Measurements from ENCODE around the gene ORMDL1. TPM values are rescaled to one million over a fixed set of nuclear protein-coding genes. Genes with fewer than 3 reads are reported as not detected.
A peak's percentile ranks its signal among the peaks of the same experiment; 100 is the strongest.

Gene ORMDL1
- total and polyA plus RNA-seq, 2 of the 4 experiments (the other 2 are of a cell fraction), result 35.8 to 66.8 TPM

DNA sequence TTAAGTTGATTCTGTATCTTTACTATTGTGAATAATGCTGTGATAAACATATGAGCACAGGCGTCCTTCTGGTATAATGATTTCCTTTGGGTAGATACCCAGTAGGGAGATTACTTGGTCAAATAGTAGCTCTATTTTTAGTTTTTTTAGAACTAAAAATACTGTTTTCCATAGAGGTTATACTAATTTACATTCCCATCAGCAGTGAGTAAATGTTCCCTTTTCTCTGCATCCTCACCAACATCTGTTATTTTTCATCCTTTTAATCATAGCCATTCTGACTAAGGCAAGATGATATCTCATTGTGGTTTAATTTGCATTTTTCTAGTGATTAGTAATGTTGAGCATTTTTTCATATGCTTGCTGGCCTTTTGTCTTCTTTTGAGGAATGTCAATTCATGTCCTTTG lies 35.2 kb upstream of the ORMDL1 start:
- H4K8ac ChIP-seq (ENCODE audit: low read depth in 2 of 2, low read length in 2 of 2), result no peak overlapping the region
- H2BK20ac ChIP-seq (ENCODE audit: low read depth, low read length), result no peak overlapping the region
- no peak overlapping the region for H3K27ac ChIP-seq (ENCODE audit: insufficient read depth, low read length)
- BruUV-seq (replicated peaks), result no TSS peak
- ATAC-seq (ENCODE audit: low read depth) (peak; percentile 68), DNase-seq (peak; percentile 81)
- H2AK9ac ChIP-seq (replicated peaks; ENCODE audit: low read depth, low read length, poor library complexity), result no peak overlapping the region
- H3K23ac ChIP-seq (ENCODE audit: low read depth, low read length), result no peak overlapping the region
- no peaks in the 10 kb centered on the region for H3K9me1 ChIP-seq (ENCODE audit: insufficient read depth, low read length)
- H3K9me3 ChIP-seq (ENCODE audit: control insufficient read depth, insufficient read depth, low read length), result peaks cover 3% of the 10 kb centered on the region; the same call in 1 of the 2 replicates
- no peak overlapping the region for H4K5ac ChIP-seq (ENCODE audit: low read depth, low read length)
- no peaks in the 10 kb centered on the region for H4K20me1 ChIP-seq (ENCODE audit: insufficient read depth, low read length)
- no peak overlapping the region for H2BK15ac ChIP-seq (ENCODE audit: low read depth, low read length)
- peak overlapping the region; percentile 53 for H2BK5ac ChIP-seq (ENCODE audit: low read depth, low read length, poor library complexity, severe bottlenecking)
- no peak overlapping the region for H3K4ac ChIP-seq (ENCODE audit: low read depth, low read length)
- dilution Hi-C loops (cut with HindIII; ENCODE audit: low sequenced_read_pairs, unreplicated experiment) (no loop called here), intact Hi-C loops (cut with micrococcal nuclease) (no loop called here), in situ Hi-C loops (cut with MboI; ENCODE audit: low sequenced_read_pairs) (no loop called here)
- H3K56ac ChIP-seq (ENCODE audit: extremely low read depth, insufficient read depth, low read length), result no peak overlapping the region
- no peak overlapping the region for H3K9ac ChIP-seq (ENCODE audit: low read depth, low read length)
- no peak overlapping the region for H4K91ac ChIP-seq (ENCODE audit: insufficient read depth, low read depth, low read length)
- no peak overlapping the region for H3K18ac ChIP-seq (ENCODE audit: low read depth, low read length)
- H3K36me3 ChIP-seq (ENCODE audit: control insufficient read depth, insufficient read depth, low read length), result peaks cover 4% of the 10 kb centered on the region; the same call in 1 of the 2 replicates
- peaks cover 0 to 5% of the 10 kb centered on the region in 2 experiments; a peak in 2 of 4 replicates for H3K79me1 ChIP-seq (ENCODE audit: low read depth in 1 of 2, low read length in 2 of 2)
- H2BK120ac ChIP-seq (ENCODE audit: low read depth, low read length), result no peak overlapping the region
- peaks cover 4% of the 10 kb centered on the region for H3K4me1 ChIP-seq (ENCODE audit: control insufficient read depth, insufficient read depth, low read length)
- POLR2A ChIA-PET (ENCODE audit: unreplicated experiment), result no interaction called here
- H3K27me3 ChIP-seq (ENCODE audit: control insufficient read depth, insufficient read depth, low read length), result no peaks in the 10 kb centered on the region
- no peak overlapping the region for H3K14ac ChIP-seq (replicated peaks; ENCODE audit: low read depth, low read length)
- no peak overlapping the region for H3K4me2 ChIP-seq (ENCODE audit: low read depth, low read length)
- H3K4me3 ChIP-seq (ENCODE audit: insufficient read depth, low read depth, low read length), result no peak overlapping the region
- CTCF ChIA-PET, result interaction anchor here (0.6 to 0.7 kb wide), 3 partner anchors 152 to 260 kb away, joined by 3 read pairs; no protein-coding TSS in a partner anchor
- no peak for TF ChIP-seq NFE2L2 (IDR thresholded peaks at IDR 0.05; ENCODE audit: low read depth, low read length)
- TF ChIP-seq FOS (IDR thresholded peaks at IDR 0.05; ENCODE audit: low read depth, low read length), result no peak
- TF ChIP-seq, protein P1, sequence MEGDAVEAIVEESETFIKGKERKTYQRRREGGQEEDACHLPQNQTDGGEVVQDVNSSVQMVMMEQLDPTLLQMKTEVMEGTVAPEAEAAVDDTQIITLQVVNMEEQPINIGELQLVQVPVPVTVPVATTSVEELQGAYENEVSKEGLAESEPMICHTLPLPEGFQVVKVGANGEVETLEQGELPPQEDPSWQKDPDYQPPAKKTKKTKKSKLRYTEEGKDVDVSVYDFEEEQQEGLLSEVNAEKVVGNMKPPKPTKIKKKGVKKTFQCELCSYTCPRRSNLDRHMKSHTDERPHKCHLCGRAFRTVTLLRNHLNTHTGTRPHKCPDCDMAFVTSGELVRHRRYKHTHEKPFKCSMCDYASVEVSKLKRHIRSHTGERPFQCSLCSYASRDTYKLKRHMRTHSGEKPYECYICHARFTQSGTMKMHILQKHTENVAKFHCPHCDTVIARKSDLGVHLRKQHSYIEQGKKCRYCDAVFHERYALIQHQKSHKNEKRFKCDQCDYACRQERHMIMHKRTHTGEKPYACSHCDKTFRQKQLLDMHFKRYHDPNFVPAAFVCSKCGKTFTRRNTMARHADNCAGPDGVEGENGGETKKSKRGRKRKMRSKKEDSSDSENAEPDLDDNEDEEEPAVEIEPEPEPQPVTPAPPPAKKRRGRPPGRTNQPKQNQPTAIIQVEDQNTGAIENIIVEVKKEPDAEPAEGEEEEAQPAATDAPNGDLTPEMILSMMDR (conservative IDR thresholded peaks at IDR 0.05; ENCODE audit: low read depth, low read length), result no peak
- TF ChIP-seq, protein P2, sequence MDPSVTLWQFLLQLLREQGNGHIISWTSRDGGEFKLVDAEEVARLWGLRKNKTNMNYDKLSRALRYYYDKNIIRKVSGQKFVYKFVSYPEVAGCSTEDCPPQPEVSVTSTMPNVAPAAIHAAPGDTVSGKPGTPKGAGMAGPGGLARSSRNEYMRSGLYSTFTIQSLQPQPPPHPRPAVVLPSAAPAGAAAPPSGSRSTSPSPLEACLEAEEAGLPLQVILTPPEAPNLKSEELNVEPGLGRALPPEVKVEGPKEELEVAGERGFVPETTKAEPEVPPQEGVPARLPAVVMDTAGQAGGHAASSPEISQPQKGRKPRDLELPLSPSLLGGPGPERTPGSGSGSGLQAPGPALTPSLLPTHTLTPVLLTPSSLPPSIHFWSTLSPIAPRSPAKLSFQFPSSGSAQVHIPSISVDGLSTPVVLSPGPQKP (IDR thresholded peaks at IDR 0.05; ENCODE audit: borderline replicate concordance, low read depth, low read length), result no peak
- TF ChIP-seq, protein P3, sequence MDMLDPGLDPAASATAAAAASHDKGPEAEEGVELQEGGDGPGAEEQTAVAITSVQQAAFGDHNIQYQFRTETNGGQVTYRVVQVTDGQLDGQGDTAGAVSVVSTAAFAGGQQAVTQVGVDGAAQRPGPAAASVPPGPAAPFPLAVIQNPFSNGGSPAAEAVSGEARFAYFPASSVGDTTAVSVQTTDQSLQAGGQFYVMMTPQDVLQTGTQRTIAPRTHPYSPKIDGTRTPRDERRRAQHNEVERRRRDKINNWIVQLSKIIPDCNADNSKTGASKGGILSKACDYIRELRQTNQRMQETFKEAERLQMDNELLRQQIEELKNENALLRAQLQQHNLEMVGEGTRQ (IDR thresholded peaks at IDR 0.05; ENCODE audit: low read depth, low read length), result no peak
- no peak for TF ChIP-seq RAD21 (IDR thresholded peaks at IDR 0.05; ENCODE audit: low read length)
- no peak for TF ChIP-seq MAFK (IDR thresholded peaks at IDR 0.05; ENCODE audit: low read depth, low read length)
- no peak for TF ChIP-seq CEBPB (IDR thresholded peaks at IDR 0.05; ENCODE audit: low read depth, low read length)
- no peak for TF ChIP-seq CHD1 (IDR thresholded peaks at IDR 0.05; ENCODE audit: low read depth, low read length)
- TF ChIP-seq MXI1 (IDR thresholded peaks at IDR 0.05; ENCODE audit: borderline replicate concordance, low read depth, low read length), result no peak
- no peak for TF ChIP-seq RFX5 (IDR thresholded peaks at IDR 0.05; ENCODE audit: low read depth, low read length)
- no peak overlapping the region for H2AK5ac ChIP-seq (ENCODE audit: low read depth, low read length)
- WGBS, 2 experiments (ENCODE audit: extremely low coverage in 2 of 2, insufficient read length in 1 of 2), result no CpG with 5 or more reads among the region's 1 CpG
- no peak overlapping the region for H2AFZ ChIP-seq (replicated peaks; ENCODE audit: low read length, poor library complexity)

Measured in IMR-90 (cell line).